Left renal pelvis (tissue), 4 donors: Measurements from ENCODE around the gene ZNF784. TPM values are rescaled to one million over a fixed set of nuclear protein-coding genes. Genes with fewer than 3 reads are reported as not detected.

Experiments
- DNase-seq, 4 donors: peaks; one replicate each; pipeline ENCODE4 v3.0.0-alpha.2; 2013; ENCODE audit warnings: low read depth in 4 of 4, low spot score in 3 of 4
- polyA plus RNA-seq, 4 donors: library from polyadenylated mRNA; unstranded; fragments of 120-200 nt; gene quantifications; one replicate each; pipeline ENCODE4 v1.2.1, GENCODE V29; 2013; ENCODE audit not compliant: insufficient read length in 4 of 4

Gene ZNF784
- polyA plus RNA-seq, 4 donors = 5.3 to 14.2 (median 9.9) TPM

DNA sequence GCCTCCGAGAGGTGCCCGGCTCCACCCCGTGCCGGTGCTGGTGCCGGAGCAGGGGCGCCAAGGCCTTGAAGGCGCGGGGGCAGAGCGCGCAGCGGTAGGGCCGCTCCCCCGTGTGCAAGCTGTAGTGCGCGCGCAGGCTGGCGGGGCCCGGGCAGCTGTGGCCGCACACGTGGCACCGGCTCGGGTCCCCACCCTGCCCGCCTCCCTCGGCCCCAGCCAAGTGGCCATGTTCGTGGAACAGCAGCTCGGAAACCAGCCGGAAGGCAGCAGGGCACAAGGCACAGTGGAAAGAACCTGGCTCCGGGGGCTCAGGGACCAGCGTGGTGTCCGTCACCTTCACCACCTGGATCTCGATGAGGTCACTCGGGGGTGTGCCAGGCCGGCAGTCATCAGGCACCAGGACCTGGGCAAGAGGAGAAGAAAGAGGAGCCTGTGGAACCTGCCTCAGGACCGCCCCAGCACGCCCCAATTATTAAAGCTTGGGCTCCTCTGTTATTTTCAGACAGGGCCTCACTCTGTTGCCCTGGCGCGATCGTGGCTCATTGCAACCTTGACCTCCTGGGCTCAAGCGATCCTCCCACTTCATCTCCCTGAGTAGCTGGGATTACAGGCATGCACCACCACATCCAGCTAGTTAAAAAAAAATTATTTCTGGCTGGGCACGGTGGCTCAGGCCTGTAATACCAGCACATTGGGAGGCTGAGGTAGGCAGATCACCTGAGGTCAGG lies 2.0 kb downstream of the ZNF784 start:
- DNase-seq = no peak

- no peak for DNase-seq
These were observed 2.6 kb downstream of the ZNF784 start for GRCh38 chr19:55621673-55622231.

DNA sequence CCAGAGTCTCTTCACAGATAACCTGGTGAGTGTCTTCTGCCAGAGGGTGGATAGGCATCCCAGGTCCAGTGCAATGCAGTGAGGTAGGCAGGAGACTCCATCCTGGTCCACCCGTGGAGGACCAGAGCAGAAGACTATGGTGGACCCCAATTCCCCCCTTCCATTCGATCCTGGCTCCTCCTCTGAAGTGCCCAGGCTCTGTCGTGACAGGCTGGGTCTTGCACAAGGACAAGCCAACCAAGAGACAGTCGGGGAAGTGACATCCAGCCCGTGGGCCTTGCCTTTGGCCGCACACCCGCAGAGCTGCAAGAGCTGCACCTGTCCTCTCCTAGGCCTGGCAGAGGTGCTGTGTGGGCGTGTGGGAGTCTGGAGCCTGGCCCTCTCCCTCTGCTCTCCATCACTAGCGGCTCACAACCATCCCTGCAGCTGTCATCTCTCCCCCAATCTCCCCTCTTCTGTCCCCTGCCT lies 3.1 kb downstream of the ZNF784 start:
- no peak for DNase-seq

DNA sequence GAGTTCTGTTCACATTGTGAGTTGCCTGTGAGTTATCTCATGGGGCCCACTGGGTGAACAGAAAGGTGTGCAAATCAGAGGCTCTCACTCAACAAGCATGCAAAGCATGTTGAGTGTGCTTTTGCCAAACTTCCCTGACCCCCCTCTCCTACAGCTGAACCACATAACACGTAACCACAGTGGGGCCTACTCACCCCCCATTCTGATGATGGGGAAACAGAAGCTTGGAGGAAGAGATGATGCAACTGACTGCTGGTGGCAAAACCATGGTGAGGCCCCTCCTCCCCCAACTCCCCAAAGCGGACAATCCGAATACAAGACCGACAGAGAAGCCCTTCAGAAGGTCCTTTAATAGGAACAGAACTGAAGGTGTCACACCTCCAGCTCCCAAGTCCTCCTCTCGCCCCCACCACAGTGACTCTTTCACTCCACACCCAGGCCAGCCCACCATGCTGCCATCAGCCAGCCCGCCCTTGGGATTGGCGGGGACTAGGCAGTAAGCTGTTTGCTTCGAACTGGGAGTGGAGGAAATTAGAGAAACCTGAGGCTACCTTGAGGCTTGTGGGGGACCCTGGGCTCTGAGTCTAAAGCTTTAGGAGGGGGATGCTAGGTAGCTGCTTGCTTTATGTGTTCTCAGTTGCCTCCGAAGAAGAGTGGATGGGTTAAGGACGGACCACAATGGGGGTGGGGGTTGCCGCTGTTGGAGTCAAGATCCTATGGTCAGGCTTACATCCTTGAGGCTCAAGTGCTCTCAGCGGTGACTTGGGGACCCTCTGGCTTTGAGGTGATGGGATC lies 3.8 kb downstream of the ZNF784 start:
- no peak for DNase-seq

DNA sequence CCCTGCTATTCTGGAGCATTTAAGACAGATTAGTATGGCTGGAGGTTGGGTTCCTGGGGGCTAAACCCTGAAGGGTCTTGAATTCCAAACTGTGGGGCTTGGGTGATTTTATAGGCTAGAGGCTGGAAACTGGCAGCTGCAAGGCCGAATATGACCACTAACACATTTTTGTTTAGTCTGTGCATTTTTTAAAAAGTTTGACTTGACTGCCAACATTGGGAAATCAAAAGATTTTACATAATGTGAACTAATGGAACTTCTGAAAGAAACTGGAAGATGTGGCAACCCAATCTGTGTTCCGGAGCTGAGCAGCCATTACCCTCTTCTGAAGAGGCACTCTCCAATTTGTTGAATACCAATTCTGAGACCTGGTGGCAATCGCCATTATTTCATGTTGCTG lies 5.1 kb downstream of the ZNF784 start:
- DNase-seq = no peak

- DNase-seq = no peak
These were observed 5.9 kb downstream of the ZNF784 start for GRCh38 chr19:55618426-55618825.

DNA sequence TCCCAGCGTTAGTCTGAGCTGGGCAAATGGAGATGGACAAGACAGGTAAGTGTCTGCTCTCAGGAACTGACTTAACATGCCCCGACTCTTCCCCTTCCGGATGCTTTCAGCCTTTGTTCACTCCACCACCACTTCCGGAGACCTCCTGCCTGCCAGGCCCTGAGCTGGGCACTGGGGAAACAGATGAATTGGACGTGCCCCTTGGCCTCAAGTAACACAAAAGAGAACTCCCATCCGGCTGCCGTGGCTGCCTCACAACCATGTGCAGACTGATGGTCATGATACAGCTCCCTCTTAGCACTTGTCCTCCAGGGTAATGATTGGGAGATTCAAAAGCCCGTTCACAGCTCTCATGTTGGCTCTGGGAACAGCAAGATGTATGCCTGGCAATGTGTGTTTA lies 6.9 kb downstream of the ZNF784 start:
- no peak for DNase-seq

- DNase-seq = no peak
These were observed 7.9 kb downstream of the ZNF784 start for GRCh38 chr19:55616395-55616875.

- DNase-seq = no peak
These were observed 8.6 kb downstream of the ZNF784 start for GRCh38 chr19:55615543-55616394.

GRCh38 chr19:55614711-55615542 lies 9.4 kb downstream of the ZNF784 start:
- DNase-seq = no peak

DNA sequence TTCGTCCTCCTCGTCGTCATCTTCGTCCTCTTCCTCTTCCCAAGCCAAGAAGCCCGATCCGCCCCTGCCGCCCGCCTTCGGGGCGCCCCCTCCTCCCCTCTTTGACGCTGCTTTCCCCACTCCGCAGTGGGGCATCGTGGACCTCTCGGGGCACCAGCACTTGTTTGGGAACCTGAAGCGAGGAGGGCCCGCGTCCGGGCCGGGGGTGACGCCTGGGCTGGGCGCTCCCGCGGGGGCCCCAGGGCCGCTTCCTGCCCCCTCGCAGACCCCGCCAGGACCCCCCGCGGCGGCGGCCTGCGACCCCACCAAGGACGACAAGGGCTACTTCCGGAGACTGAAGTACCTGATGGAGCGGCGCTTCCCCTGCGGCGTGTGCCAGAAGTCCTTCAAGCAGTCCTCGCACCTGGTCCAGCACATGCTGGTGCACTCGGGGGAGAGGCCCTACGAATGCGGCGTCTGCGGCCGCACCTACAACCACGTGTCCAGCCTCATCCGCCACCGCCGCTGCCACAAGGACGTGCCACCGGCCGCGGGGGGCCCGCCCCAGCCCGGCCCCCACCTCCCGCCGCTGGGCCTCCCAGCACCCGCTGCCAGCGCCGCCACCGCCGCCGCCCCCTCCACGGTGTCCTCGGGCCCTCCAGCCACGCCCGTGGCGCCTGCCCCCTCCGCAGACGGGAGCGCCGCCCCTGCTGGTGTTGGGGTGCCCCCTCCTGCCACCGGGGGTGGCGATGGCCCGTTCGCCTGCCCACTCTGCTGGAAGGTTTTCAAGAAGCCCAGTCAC lies 10.2 kb downstream of the ZNF784 start:
- DNase-seq = no peak

DNA sequence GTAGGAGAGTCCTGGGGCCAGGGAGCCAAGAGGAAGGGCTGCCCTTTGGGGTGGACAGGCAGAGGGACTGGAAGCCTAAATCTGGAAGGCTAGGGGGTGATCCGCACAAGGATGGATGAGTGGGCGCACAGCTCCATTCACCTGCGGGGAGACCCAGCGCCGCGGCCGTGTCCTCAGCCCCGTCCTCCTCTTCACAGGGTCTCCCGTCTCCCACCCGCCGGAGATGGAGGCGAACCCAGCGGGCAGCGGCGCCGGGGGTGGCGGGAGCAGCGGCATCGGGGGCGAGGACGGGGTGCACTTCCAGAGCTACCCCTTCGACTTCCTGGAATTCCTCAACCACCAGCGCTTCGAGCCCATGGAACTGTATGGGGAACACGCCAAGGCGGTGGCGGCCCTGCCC lies 11.0 kb downstream of the ZNF784 start:
- no peak for DNase-seq

DNA sequence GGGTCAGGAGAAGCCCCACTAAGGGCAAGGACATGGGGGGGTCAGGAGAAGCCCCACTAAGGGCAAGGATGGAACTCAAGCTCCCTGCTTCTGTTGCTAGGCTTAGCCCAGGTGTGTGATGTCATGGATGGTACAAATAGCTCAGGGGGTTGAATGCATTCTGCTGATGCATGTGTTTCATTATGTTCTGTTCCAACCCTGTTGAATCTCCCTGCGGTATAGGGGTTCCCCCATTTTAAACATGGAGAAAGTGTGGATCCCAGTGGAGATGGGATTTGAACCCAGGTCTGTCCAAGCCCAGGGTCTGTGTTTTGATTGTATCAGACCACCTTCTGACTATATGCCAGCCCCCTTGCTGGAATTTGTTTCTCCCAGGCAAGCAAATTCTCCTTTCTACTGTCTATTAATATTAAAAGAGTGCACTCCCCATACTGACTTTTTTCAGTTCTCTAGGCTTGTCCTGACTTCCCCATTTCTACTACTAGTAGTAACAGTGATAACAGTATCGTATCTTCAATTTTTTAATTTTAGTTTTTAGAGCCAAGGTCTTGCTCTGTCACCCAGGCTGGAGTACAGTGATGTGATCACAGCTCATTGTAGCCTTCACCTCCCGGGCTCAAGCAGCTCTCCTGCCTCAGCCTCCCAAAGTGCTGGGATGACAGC lies 12.3 kb downstream of the ZNF784 start:
- DNase-seq = no peak

- no peak for DNase-seq
These were observed 12.9 kb downstream of the ZNF784 start for GRCh38 chr19:55611300-55611982.

DNA sequence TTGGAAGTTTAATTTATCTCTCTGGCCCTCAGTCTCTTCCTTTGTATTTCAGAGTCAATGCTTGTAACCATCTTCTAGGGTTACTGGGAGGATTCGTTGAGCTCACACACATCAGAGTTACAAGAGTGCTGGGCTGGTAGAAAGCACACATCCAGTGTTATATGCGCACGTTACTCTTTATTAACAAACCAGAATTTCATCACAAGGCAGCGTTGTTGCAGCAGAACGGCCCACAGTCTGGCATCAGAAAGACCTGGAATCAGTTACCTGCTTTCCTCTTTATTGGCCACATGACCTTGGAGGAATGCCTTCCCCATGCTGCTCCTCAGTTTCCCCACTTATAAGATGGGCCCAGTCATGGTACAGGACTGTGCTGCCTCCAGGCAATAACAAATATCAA lies 15.0 kb downstream of the ZNF784 start:
- no peak for DNase-seq

GRCh38 chr19:55606817-55607216 lies 17.5 kb downstream of the ZNF784 start:
- no peak for DNase-seq

GRCh38 chr19:55606471-55606787 lies 17.9 kb downstream of the ZNF784 start:
- no peak for DNase-seq
